Natural killer cell (primary cell): ENCODE data around the gene DIPK2A. TPM values are rescaled to one million over a fixed set of nuclear protein-coding genes. Genes with fewer than 3 reads are reported as not detected.

ENCODE experiments used
- ATAC-seq, 3 donors: fragments of 150-1000 bp in 2 of 3; fragments of 200-7000 bp in 1 of 3; cut with Tn5 transposase; 1 replicate in 1 of 3; 2 replicates in 2 of 3; pipeline ENCODE4 v1.10.0; 2021; ENCODE audit warnings: mild to moderate bottlenecking in 2 of 3, moderate library complexity in 2 of 3
- DNase-seq, 2 donors: peaks; one replicate each; pipeline versions ENCODE4 v3.0.0 to v3.0.0-alpha.2; 2013 to 2021; ENCODE audit warnings: mixed read lengths in 1 of 2
- H3K27ac ChIP-seq: one replicate; pipeline ENCODE4 v1.5.1; 2013; ENCODE audit warnings: mild to moderate bottlenecking, low read length
- H3K27me3 ChIP-seq: one replicate; pipeline ENCODE4 v1.6.1; 2013; ENCODE audit warnings: low read length; ENCODE audit not compliant: control insufficient read depth, insufficient read depth
- H3K36me3 ChIP-seq: one replicate; pipeline ENCODE4 v1.6.1; 2013; ENCODE audit warnings: low read length; ENCODE audit not compliant: control insufficient read depth, insufficient read depth
- H3K4me1 ChIP-seq: one replicate; pipeline ENCODE4 v1.6.1; 2013; ENCODE audit warnings: low read length; ENCODE audit not compliant: control insufficient read depth, insufficient read depth
- H3K4me3 ChIP-seq: one replicate; pipeline ENCODE4 v1.5.1; 2013; ENCODE audit warnings: low read length
- H3K9me3 ChIP-seq: one replicate; pipeline ENCODE4 v1.6.1; 2013; ENCODE audit warnings: low read length; ENCODE audit not compliant: control insufficient read depth, insufficient read depth
- H3K27ac Mint-ChIP-seq, 2 donors: one replicate each; pipeline ENCODE4 v1.8.0; 2022; ENCODE audit warnings: mild to moderate bottlenecking in 2 of 2, mixed read lengths in 2 of 2, moderate library complexity in 1 of 2
- H3K27me3 Mint-ChIP-seq, 2 donors: one replicate each; pipeline ENCODE4 v1.8.0; 2022; ENCODE audit warnings: low read depth in 2 of 2, mixed read lengths in 2 of 2
- H3K36me3 Mint-ChIP-seq: one replicate; pipeline ENCODE4 v1.8.0; 2022; ENCODE audit warnings: mixed read lengths
- H3K4me1 Mint-ChIP-seq, 2 donors: one replicate each; pipeline ENCODE4 v1.8.0; 2022; ENCODE audit warnings: mixed read lengths in 2 of 2
- H3K4me3 Mint-ChIP-seq: one replicate; pipeline ENCODE4 v1.8.0; 2022; ENCODE audit warnings: mild to moderate bottlenecking, moderate library complexity, mixed read lengths
- H3K9me3 Mint-ChIP-seq, 2 donors: one replicate each; pipeline ENCODE4 v1.8.0; 2022; ENCODE audit warnings: mixed read lengths in 2 of 2
- CTCF ChIP-seq: fragments of 200-600 bp; IDR thresholded peaks from one replicate; pipeline ENCODE4 v1.8.0; 2022; ENCODE audit warnings: antibody characterized with exemption
- WGBS: methylation state at CpG from one replicate; pipeline ENCODE4 v1.1.7; 2013; ENCODE audit warnings: missing lambda C conversion rate; ENCODE audit not compliant: insufficient coverage; 5-methylcytosine and 5-hydroxymethylcytosine counted together
- intact Hi-C: fragments of 100-400 bp; cut with micrococcal nuclease; formaldehyde crosslinking; loops from one replicate; pipeline ENCODE4 v1.14.2; 2022
- total RNA-seq, 4 donors: library from RNA; stranded (reverse); fragments of 120-200 nt in 1 of 4; gene quantifications; one replicate each; pipeline versions ENCODE4 v1.2.3 to v1.2.4, GENCODE V29; 2013 to 2022

DIPK2A gene
- total RNA-seq, 3 donors from 2014 or later (not counting 1 experiment from before 2014, with no cell fraction given): 18.7 to 39.6 (median 28.2) TPM

- H3K4me1 ChIP-seq: no peaks in the 10 kb centered on the region
- no peak overlapping the region for H3K4me3 Mint-ChIP-seq
These were observed 7.4 kb downstream of the DIPK2A start for GRCh38 chr3:143979041-143979440.

GRCh38 chr3:143979813-143980212, 8.2 kb downstream of the DIPK2A start:
- intact Hi-C loops: no loop called here
- ATAC-seq (no peak), DNase-seq (no peak)
- Mint-ChIP-seq H3K4me1 (peaks cover 65 to 71% of the 10 kb centered on the region in 2 donors), H3K9me3 (peaks cover 0 to 3% of the 10 kb centered on the region in 2 donors), H3K36me3 (no peaks in the 10 kb centered on the region), H3K4me3 (no peak overlapping the region), H3K27ac (no peak overlapping the region), H3K27me3 (no peaks in the 10 kb centered on the region)
- Histone ChIP-seq H3K4me1 (no peaks in the 10 kb centered on the region), H3K27ac (no peak overlapping the region), H3K9me3 (no peaks in the 10 kb centered on the region), H3K4me3 (no peak overlapping the region), H3K36me3 (no peaks in the 10 kb centered on the region), H3K27me3 (no peaks in the 10 kb centered on the region)
- WGBS: no CpG with 5 or more reads among the region's 2 CpGs
- TF ChIP-seq CTCF: no peak

More at GRCh38 chr3:143979041-143979440, 7.4 kb downstream of the DIPK2A start:
- peaks cover 0 to 3% of the 10 kb centered on the region in 2 donors for H3K9me3 Mint-ChIP-seq
- Histone ChIP-seq H3K4me3 (no peak overlapping the region), H3K9me3 (no peaks in the 10 kb centered on the region), H3K27me3 (no peaks in the 10 kb centered on the region), H3K36me3 (no peaks in the 10 kb centered on the region), H3K27ac (no peak overlapping the region)
- H3K36me3 Mint-ChIP-seq: no peaks in the 10 kb centered on the region
- DNase-seq: no peak
- intact Hi-C loops: no loop called here
- H3K4me1 Mint-ChIP-seq: peaks cover 65 to 72% of the 10 kb centered on the region in 2 donors
- no peak for ATAC-seq
- no CpG with 5 or more reads among the region's 2 CpGs for WGBS
- H3K27ac Mint-ChIP-seq: no peak overlapping the region
- no peaks in the 10 kb centered on the region for H3K27me3 Mint-ChIP-seq
- TF ChIP-seq CTCF: no peak

- no peak for DNase-seq
- Mint-ChIP-seq H3K27ac (no peak overlapping the region), H3K4me3 (no peak overlapping the region), H3K9me3 (peaks cover 0 to 2% of the 10 kb centered on the region in 2 donors), H3K4me1 (peaks cover 30 to 46% of the 10 kb centered on the region in 2 donors), H3K27me3 (no peaks in the 10 kb centered on the region), H3K36me3 (peaks cover 5% of the 10 kb centered on the region)
- Histone ChIP-seq H3K9me3 (no peaks in the 10 kb centered on the region), H3K27me3 (no peaks in the 10 kb centered on the region), H3K36me3 (peaks cover 6% of the 10 kb centered on the region), H3K4me3 (no peak overlapping the region), H3K4me1 (no peaks in the 10 kb centered on the region), H3K27ac (no peak overlapping the region)
- intact Hi-C loops: no loop called here
- no peak for ATAC-seq
- no peak for TF ChIP-seq CTCF
- 95% methylated on average over 3 of the region's 3 CpGs for WGBS
These were observed 16.7 kb downstream of the DIPK2A start for GRCh38 chr3:143988306-143988705.

DNA sequence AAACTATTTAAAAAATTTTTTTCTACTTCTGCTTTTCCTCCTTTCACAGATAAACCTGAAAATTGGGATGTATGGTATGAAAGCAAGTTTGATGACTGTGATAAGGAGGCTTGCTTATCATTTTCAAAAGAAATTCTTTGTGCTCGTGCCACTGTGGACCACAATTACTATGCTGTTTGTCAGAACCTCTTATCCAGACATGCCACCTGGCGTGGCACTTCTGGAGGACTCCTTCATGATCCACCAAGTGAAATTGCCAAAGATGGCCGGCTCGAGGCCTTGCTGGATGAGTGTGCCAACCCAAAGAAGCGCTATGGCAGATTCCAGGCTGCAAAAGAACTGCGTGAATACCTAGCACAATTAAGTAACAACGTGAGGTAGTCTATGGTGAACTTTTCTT, 17.8 kb downstream of the DIPK2A start:
- no peak overlapping the region for H3K27ac Mint-ChIP-seq
- peaks cover 6% of the 10 kb centered on the region for H3K36me3 ChIP-seq
- no peak for TF ChIP-seq CTCF
- H3K27me3 ChIP-seq: no peaks in the 10 kb centered on the region
- no peak overlapping the region for H3K4me3 ChIP-seq
- peaks cover 19 to 35% of the 10 kb centered on the region in 2 donors for H3K4me1 Mint-ChIP-seq
- peaks cover 7% of the 10 kb centered on the region for H3K36me3 Mint-ChIP-seq
- H3K4me3 Mint-ChIP-seq: no peak overlapping the region
- no peaks in the 10 kb centered on the region for H3K4me1 ChIP-seq
- H3K9me3 Mint-ChIP-seq: no peaks in the 10 kb centered on the region
- no peaks in the 10 kb centered on the region for H3K9me3 ChIP-seq
- no peaks in the 10 kb centered on the region for H3K27me3 Mint-ChIP-seq
- intact Hi-C loops: no loop called here
- H3K27ac ChIP-seq: no peak overlapping the region
- no peak for DNase-seq
- ATAC-seq: no peak
- 96% methylated on average over 7 of the region's 7 CpGs for WGBS
